ENCODE results near the gene NR0B1.

NR0B1 gene

GRCh38 chrX:30309139-30309571, at the start of gene NR0B1:
TSS of gene NR0B1 (minus strand) at chrX:30309390. CDS start at chrX:30309363, 27 bp downstream.
- DNase-seq (ENCODE audit: low spot score) = no peak

DNA sequence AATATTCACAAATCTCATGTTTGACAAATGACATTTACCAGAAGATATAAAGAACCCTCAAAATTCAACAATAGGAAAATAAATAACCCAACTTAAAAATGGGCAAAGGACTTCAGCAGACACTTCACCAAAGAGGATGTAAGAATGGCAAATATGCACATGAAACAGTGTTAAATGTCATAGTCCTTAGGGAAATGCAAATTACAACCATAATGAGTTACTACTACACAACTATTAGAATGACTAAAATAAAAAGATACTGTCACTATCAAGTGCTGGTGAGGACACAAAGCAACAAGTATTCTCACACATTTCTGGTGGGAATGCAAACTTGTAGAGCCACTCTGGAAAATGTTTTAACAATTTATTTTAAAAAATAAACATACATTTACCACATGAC, 40.8 kb upstream of the NR0B1 start:
- no peak for DNase-seq (ENCODE audit: low spot score)

DNA sequence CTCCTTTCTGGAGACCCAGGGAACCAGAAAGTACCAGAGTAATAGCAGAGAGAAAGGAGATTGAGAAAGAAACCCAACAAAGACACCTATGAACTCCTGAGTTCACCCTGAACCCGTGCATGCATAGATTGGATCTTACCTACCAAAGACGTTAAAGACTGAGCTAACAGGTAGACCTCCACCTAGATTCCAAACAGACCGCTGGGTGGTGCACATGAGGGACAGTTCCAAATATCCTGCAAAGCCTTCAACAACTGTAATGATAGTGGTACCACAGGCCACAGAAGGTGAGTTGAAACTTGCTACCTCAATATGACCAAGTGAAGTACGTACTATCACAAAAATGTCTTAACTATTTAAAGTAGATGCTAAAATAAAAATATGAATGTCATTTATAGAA, 34.0 kb upstream of the NR0B1 start:
- no peak for DNase-seq (ENCODE audit: low spot score)

- DNase-seq (ENCODE audit: low spot score) = no peak
These were observed 31.6 kb upstream of the NR0B1 start for GRCh38 chrX:30340753-30341152.

DNA sequence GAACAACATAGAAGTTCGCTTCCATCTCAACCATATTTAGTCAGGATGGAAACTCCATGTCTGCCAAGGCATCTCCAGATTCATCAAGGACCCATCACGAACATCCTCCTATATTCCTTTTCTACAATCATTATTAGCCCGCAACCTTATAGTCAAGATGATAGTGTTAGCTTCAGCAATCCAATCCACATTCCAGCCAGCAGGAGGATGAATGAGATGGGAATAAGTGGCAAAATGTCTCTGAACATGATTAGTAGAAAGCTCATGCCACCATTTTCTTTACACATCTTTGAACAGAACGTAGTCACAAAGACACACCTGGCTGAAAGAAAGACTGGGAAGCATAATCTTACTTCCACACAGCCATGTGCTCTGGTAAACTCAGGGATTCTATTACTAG, 18.6 kb upstream of the NR0B1 start:
- DNase-seq (ENCODE audit: low spot score) = no peak

DNA sequence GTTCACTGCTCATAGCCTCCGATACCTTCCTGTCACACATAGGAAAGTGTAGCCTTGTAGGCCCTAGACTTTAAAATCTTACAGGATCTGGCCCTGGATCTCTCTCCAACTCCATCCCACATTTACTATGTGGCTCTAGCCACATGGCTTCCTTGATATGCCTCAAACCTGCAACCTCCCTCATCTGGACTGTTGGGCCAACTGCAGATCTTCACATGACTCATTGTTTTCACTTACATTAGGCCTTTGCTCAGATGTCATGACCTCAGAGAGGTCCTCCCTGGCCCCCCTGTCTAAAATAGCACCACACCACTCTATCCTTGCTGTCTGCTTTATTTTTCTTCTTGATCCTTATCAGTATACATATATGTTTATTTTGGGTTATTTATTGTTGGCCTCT, 8.1 kb upstream of the NR0B1 start:
- DNase-seq (ENCODE audit: low spot score) = no peak

- no peak for DNase-seq (ENCODE audit: low spot score)
These were observed 4.1 kb upstream of the NR0B1 start for GRCh38 chrX:30313322-30313721.

DNA sequence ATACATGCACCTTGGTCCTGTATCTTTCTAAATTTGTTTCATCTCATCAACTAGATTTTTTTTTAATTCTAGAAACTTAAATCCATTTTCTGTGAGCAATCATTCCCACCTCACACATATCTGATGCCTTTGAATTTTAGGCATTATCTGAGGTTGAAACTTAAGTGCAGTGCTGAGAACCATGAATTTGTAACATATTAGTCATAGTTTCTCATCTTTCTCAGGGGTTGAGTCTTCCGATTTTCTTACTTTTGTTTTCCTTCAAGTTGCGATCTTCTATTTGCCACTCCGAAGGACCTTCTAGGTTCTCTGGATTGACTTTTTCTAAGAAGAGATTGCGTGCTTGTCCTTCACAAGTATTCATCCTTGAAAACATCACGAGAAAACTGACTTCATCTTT, 3.7 kb upstream of the NR0B1 start:
- DNase-seq (ENCODE audit: low spot score) = no peak

- DNase-seq (ENCODE audit: low spot score) = no peak
These were observed 1.4 kb upstream of the NR0B1 start for GRCh38 chrX:30310429-30311206.

- no peak for DNase-seq (ENCODE audit: low spot score)
These were observed 689 bp downstream of the NR0B1 start for GRCh38 chrX:30308263-30309138.

DNA sequence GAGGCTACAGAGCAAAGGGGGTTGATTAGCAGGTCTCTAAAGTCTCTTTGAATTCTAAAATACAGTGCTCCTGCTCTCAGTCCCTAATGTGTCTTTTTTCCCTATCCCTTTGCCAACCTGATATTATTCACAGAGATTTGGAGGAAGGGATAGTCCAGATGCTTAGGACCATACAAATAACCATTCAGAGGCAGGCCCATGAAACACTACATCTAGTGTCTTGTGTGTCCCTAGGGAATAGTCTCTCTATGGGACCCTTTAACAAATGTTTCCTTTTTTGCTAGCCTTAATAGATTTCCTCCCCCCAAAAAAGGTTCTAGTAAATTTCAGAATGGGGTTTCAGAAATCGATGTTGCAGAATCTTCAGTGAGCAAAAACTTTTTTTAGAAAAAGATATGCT, 1.7 kb downstream of the NR0B1 start:
- DNase-seq (ENCODE audit: low spot score) = no peak

DNA sequence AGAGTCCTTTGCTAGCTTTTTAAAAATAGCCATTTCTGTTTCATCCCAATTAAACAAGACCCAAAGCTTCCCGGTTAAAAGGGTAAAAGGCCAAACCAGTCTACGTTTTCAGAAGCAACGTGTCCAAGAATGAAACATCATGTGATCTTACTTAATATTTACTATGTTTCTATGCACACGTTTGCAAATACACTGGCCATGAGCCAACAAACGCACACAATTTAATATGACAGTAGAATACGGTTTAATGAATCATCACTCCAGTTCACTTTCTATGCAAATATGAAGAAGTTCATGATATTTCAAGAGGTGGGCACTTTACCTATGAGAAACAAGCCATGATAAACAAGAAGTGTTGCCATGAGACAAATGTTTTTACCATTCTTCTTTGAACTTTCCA, 4.3 kb downstream of the NR0B1 start:
- DNase-seq (ENCODE audit: low spot score) = no peak

GRCh38 chrX:30302956-30303355, 6.2 kb downstream of the NR0B1 start:
- no peak for DNase-seq (ENCODE audit: low spot score)

DNA sequence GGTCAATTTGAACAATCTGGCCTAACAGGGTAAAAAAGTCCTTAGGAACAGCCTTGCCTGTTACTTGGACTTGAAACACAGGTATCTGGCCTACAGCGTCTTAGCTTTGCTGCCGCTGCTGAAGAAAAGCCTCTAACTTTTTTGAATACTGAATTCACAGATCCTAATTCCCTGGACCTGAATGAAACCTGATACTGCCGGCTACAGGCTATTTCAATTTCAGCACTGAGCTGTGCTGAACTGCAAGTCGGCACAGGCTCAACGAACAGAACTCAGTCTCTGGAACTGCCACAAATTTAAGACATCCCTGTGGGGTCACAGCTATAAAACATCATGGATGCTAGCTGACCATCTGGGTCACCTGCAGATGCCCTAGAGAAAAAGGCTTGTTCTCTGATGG, 7.2 kb downstream of the NR0B1 start:
- no peak for DNase-seq (ENCODE audit: low spot score)

DNA sequence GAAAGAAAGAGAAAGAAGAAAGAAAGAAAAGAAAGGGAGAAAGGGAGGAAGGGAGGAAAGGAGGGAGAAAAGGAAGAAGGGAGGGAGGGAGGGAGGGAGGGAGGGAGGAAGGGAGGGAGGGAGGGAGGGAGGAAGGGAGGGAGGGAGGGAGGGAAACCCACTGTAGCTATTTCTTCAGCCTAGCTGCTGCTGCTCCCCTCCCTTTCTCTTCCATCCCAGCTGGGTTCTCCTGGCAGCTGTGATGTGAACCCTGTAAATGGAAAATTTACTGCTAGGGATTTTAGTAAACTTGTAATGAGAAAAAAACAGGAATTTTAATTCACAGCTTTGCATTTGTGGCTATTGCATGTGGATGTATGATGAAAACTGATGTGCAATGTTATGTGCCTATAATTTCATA, 8.0 kb downstream of the NR0B1 start:
- DNase-seq (ENCODE audit: low spot score) = no peak

DNA sequence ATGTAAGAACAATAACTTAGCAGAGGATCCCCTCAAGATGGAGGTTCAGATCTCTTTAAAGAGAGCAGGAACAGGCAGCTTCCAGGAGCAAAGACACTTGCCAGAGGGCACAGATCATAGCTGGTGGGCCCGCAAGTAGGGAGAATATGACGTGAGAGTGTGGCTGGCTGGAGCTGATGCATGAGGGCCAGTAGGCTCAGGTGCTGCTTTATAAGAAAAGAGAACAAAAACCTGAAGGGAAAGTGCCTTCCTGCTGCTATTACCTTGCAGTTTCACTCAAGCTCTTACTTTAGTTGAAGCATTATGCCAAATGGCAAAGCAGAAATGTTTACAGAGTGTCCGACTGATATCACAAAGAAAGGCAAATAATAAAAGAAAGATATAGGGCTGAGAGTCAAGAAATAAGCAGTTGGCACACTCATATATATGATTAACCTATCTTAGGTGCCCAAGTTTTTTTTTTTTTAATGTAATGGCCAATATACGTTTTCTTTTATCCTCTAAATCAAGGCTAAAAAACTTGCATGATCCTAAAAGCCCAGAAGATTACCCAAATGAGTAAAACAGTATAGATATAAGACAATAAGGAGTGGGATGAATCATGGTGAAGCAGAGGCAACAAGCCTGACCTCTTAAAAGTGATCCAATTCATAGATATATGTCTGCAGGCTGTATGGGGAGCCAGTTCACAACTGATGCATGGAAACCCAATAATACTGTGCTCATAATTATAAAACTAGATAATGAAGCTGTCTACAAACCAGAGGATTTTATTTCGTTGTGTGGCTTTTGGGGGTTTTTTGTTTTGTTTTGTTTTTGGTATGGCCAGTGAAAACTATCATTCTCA, 12.6 kb downstream of the NR0B1 start:
- DNase-seq (ENCODE audit: low spot score) = no peak

DNA sequence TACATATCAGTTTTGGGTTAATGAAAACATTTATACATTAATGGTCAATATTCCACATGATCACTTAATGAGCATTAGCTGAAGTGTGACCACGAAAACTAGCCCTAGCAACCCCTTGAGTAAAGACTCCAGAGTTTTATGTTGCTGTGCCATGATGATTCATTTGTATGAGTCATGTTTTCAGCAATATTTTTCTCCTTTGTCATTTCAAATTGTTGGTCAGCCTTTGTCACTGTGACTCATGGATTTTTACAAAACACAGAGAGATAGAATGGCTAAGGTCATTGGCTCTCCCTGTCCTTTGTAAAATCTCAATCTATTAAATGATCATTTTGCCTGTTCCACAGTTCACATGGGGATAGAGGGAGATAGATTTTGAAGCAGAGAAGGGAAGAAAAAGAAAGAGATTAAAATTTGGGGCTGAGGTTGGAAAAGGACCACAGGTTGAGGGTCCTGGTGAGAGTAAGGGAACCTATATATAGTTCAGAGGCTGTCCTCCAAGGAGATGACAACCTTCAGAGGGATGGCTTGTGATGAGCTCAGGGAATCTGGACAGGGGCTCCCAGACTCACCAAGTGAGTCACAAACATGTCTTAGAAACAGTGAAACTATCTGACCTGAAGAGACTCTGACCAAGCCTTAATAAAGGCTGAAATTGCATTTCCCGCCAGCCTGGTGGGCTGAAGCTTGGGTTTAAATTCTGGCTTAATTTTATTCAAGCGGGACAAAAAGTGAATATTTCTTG, 25.6 kb downstream of the NR0B1 start:
- DNase-seq (ENCODE audit: low spot score) = peak; percentile 55

GRCh38 chrX:30282527-30282926, 26.7 kb downstream of the NR0B1 start:
- no peak for DNase-seq (ENCODE audit: low spot score)

DNA sequence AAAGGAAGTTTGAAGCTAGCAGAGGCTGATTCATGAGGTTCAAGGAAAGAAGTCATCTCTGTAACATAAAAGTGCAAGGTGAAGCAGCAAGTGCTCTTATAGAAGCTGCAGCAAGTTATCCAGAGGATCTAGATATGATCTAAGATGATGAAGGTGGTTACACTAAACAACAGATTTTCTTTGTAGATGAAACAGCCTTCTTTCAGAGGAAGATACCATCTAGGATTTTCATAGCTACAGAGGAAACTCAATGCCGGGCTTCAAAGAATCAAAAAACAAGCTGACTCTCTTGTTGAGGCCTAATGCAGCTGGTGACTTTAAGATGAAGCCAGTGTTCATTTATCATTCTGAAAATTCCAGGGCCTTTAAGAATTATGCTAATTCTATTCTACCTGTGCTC, 28.8 kb downstream of the NR0B1 start:
- no peak for DNase-seq (ENCODE audit: low spot score)

DNA sequence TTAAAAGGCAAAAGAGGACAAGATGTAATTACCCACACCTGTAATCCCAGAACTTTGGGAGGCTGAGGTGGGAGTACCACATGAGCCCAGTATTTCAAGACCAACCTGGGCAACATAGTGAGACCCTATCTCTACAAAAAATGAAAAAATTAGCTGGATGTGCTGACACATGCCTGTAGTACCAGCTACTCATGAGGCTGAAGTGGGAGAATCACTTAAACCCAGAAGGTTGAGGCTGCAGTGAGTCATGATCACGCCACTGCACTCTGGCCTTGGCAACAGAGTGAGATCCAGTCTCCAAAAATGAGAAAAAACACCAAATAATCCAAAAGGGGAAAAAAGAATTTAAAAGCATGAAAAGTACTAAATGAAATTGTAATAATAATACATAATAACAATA, 30.8 kb downstream of the NR0B1 start:
- DNase-seq (ENCODE audit: low spot score) = no peak

- no peak for DNase-seq (ENCODE audit: low spot score)
These were observed 33.7 kb downstream of the NR0B1 start for GRCh38 chrX:30275498-30275897.

- no peak for DNase-seq (ENCODE audit: low spot score)
These were observed 38.6 kb downstream of the NR0B1 start for GRCh38 chrX:30270639-30271038.

Data from kidney capillary endothelial cell (primary cell).